ENCODE data around the gene COL16A1. TPM values are rescaled to one million over a fixed set of nuclear protein-coding genes. Genes with fewer than 3 reads are reported as not detected.
A peak's percentile ranks its signal among the peaks of the same experiment; 100 is the strongest.

The COL16A1 gene
- total RNA-seq (2022) (0.44 and 0.50 TPM in 2 replicates), Bru-seq, nascent RNA (percentile 9 among the genes with signal in this experiment), BruChase-seq, experiment 1, labeled RNA remaining after a 2-hour chase (percentile 7 among the genes with signal in this experiment), BruChase-seq, experiment 2, labeled RNA remaining after a 6-hour chase (percentile 4 among the genes with signal in this experiment)
- long read RNA-seq, partial matches to known transcripts, result 0 of 1 reads
- long read RNA-seq, other reads (novel, unspliced or antisense), result 1 of 1 reads

GRCh38 chr1:31703431-31704270, at the start of gene COL16A1:
TSS of gene COL16A1 (minus strand) at chr1:31704017. CDS start at chr1:31702193, 1,824 bp downstream.
- no peaks in the 10 kb centered on the region for H3K36me3 ChIP-seq (ENCODE audit: control insufficient read depth, insufficient read depth, low read length)
- H3K36me3 Mint-ChIP-seq (ENCODE audit: insufficient read depth, unreplicated experiment), result no peaks in the 10 kb centered on the region
- no peak within 1 kb of the TSS for H3K4me3 ChIP-seq (ENCODE audit: low read depth, low read length)
- H3K4me3 Mint-ChIP-seq (ENCODE audit: unreplicated experiment), result no peak within 1 kb of the TSS
- no peaks in the 10 kb centered on the region for H3K27me3 Mint-ChIP-seq (ENCODE audit: insufficient read depth, unreplicated experiment)
- CTCF ChIA-PET, result interaction anchor here (1.0 kb wide), 1 partner anchor 86 kb away, joined by 8 read pairs; no protein-coding TSS in a partner anchor
- no peak for TF ChIP-seq CTCF (IDR thresholded peaks at IDR 0.05; ENCODE audit: insufficient read depth in 1 of 2, low read depth in 1 of 2, low read length in 1 of 2, severe bottlenecking in 1 of 2, unreplicated experiment in 1 of 2)
- H3K4me1 Mint-ChIP-seq (ENCODE audit: low read depth, unreplicated experiment), result peaks cover 10% of the 10 kb centered on the region
- POLR2A ChIA-PET, result no interaction called here
- H3K9me3 Mint-ChIP-seq (ENCODE audit: unreplicated experiment), result no peaks in the 10 kb centered on the region
- DNase-seq, result no peak
- no peaks in the 10 kb centered on the region for H3K27me3 ChIP-seq (replicated peaks; ENCODE audit: control insufficient read depth, insufficient read depth, low read length)
- BruUV-seq (replicated peaks), result no TSS peak
- H3K27ac Mint-ChIP-seq (ENCODE audit: unreplicated experiment), result no peak within 1 kb of the TSS
- intact Hi-C loops (cut with micrococcal nuclease; ENCODE audit: unreplicated experiment), result loop anchor here (5.0 kb wide), 1 partner anchor 41 kb away; no protein-coding TSS in a partner anchor
- H3K9me3 ChIP-seq, result no peaks in the 10 kb centered on the region
- peaks cover 13% of the 10 kb centered on the region for H3K4me1 ChIP-seq

GRCh38 chr1:31752952-31753475, 49.2 kb upstream of the COL16A1 start:
- POLR2A ChIA-PET, result no interaction called here

More at GRCh38 chr1:31752952-31753475, 49.2 kb upstream of the COL16A1 start:
- no peaks in the 10 kb centered on the region for H3K9me3 ChIP-seq
- H3K36me3 ChIP-seq (ENCODE audit: control insufficient read depth, insufficient read depth, low read length), result no peaks in the 10 kb centered on the region
- H3K27me3 ChIP-seq (replicated peaks; ENCODE audit: control insufficient read depth, insufficient read depth, low read length), result no peaks in the 10 kb centered on the region
- H3K4me1 ChIP-seq, result peaks cover 5% of the 10 kb centered on the region; the same call in 1 of the 2 replicates
- intact Hi-C loops (cut with micrococcal nuclease; ENCODE audit: unreplicated experiment), result no loop called here
- H3K27me3 Mint-ChIP-seq (ENCODE audit: insufficient read depth, unreplicated experiment), result peaks cover 3% of the 10 kb centered on the region
- no peaks in the 10 kb centered on the region for H3K36me3 Mint-ChIP-seq (ENCODE audit: insufficient read depth, unreplicated experiment)
- no peaks in the 10 kb centered on the region for H3K4me1 Mint-ChIP-seq (ENCODE audit: low read depth, unreplicated experiment)
- CTCF ChIA-PET, result no interaction called here
- DNase-seq, result no peak
- TF ChIP-seq CTCF (IDR thresholded peaks at IDR 0.05; ENCODE audit: insufficient read depth in 1 of 2, low read depth in 1 of 2, low read length in 1 of 2, severe bottlenecking in 1 of 2, unreplicated experiment in 1 of 2), result no peak
- no peak overlapping the region for H3K4me3 Mint-ChIP-seq (ENCODE audit: unreplicated experiment)
- no peak overlapping the region for H3K4me3 ChIP-seq (ENCODE audit: low read depth, low read length)
- BruUV-seq (replicated peaks), result no TSS peak
- no peak overlapping the region for H3K27ac Mint-ChIP-seq (ENCODE audit: unreplicated experiment)
- H3K9me3 Mint-ChIP-seq (ENCODE audit: unreplicated experiment), result no peaks in the 10 kb centered on the region

All from Caco-2 (cell line).